GM10266 (cell line): Measurements from ENCODE around the gene NOL9.

Experiments
- DNase-seq: peaks from one replicate; pipeline ENCODE4 v3.0.0; 2012; ENCODE audit errors: extremely low spot score
- TF ChIP-seq, protein P1 (sequence below): IDR thresholded peaks from 2 replicates; pipeline ENCODE4 v1.5.1; 2012; ENCODE audit warnings: mild to moderate bottlenecking, low read depth; ENCODE audit not compliant: control insufficient read depth, insufficient read depth; ENCODE audit errors: missing control alignments

NOL9 gene

GRCh38 chr1:6485168-6486101 is 68.9 kb downstream of the NOL9 start:
- DNase-seq = no peak
- TF ChIP-seq, protein P1, sequence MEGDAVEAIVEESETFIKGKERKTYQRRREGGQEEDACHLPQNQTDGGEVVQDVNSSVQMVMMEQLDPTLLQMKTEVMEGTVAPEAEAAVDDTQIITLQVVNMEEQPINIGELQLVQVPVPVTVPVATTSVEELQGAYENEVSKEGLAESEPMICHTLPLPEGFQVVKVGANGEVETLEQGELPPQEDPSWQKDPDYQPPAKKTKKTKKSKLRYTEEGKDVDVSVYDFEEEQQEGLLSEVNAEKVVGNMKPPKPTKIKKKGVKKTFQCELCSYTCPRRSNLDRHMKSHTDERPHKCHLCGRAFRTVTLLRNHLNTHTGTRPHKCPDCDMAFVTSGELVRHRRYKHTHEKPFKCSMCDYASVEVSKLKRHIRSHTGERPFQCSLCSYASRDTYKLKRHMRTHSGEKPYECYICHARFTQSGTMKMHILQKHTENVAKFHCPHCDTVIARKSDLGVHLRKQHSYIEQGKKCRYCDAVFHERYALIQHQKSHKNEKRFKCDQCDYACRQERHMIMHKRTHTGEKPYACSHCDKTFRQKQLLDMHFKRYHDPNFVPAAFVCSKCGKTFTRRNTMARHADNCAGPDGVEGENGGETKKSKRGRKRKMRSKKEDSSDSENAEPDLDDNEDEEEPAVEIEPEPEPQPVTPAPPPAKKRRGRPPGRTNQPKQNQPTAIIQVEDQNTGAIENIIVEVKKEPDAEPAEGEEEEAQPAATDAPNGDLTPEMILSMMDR = no peak

DNA sequence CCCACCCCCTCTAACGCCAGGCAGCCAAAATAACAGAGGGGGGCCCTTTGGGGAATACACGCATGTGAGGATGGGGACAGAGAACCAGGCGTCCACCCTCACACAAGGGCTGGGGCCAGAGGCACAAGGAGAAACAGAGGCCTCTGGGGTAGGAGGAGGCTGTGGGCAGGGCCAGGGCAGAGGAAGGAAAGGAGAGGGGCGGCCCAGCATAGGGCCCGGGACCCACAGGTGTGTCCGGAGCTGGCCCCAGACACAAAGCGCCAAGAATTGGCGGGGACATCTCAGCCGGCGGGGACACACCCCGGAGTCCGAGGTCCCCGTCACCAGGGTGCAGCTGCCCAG is 69.5 kb downstream of the NOL9 start:
- TF ChIP-seq, protein P1 = no peak
- DNase-seq = no peak

DNA sequence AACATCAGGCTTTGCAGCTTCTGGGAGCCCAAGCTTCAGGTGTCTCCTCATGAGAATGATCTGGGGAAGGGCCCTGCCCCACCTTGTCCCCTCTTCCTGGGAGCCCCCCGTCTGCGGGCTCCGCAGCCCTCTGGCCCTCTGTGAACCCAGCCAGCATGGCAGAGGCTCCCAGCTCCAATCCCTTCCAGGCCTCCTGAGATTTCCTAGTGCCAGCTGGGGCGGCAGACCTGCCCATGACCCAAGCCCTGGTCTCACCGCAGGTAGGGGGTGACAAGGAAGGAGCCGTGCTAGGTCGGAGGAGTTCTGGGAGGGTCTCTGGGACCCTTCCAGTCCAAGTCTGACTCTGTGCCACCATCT is 70.6 kb downstream of the NOL9 start:
- no peak for DNase-seq
- TF ChIP-seq, protein P1 = no peak

GRCh38 chr1:6483017-6483760 is 71.1 kb downstream of the NOL9 start:
- TF ChIP-seq, protein P1 = no peak
- DNase-seq = no peak

- TF ChIP-seq, protein P1 = no peak
Observed at GRCh38 chr1:6481820-6482219, 72.5 kb downstream of the NOL9 start.

DNA sequence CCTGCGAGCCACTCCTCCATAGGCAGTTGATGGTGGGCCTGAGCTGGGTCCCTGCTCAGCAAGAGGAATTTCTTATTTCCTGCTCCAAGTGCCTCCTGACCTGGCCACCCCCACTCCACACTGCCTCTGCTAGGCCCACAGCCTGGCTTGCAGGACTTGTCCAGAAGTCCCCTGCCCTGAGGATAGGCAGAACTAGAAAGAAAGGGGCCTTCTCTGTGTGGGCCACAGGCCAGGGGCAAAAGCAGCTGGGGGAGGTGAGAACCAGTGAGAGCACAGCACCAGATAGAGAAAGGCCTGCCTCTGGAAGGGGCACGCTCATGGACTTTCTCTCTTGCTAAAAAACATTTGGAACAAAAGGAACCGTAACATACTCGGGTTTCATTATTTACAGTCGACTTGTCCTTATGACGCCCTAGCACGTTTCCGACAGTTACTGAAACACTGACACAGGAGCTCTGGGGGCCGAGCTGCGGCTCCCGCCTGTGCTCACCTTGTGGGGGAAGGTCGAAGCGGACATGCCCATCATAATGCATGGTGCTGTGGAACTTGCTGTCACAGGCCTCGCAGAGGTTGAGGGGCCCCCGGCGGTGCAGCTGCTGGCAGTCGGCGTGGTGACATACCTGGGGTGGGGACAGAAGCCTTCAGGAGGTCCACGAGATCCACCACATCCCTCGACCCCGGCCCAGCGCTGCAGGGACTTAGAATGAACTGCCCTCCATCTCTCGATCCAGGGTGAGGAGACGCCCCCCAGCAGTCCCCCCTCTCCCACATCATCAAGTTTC is 77.1 kb downstream of the NOL9 start:
- no peak for DNase-seq
- TF ChIP-seq, protein P1 = no peak

More at GRCh38 chr1:6481820-6482219, 72.5 kb downstream of the NOL9 start:
- DNase-seq = no peak

DNA sequence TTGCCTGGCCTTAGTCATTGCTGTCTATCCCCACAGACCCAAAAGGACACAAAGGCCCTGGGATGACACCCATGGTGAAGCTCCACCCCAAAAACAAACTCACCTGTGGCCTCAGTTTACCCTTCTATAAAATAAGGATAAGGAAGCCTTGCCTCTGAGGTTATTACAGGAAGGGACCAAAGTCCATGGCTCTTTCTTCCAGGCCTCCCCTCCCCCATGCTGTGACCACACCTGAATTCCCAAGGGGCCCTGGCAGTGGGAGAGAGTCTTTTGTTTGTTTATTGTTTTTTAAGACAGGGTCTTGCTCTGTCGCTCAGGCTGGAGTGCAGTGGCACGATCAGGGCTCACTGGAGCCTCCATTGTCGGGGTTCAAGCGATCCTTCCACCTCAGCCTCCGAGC is 77.8 kb downstream of the NOL9 start:
- TF ChIP-seq, protein P1 = no peak
- DNase-seq = no peak
